Measurements from ENCODE around the gene TMEM186. TPM values are rescaled to one million over a fixed set of nuclear protein-coding genes. Genes with fewer than 3 reads are reported as not detected.
A peak's percentile ranks its signal among the peaks of the same experiment; 100 is the strongest.

Gene TMEM186
- polyA plus RNA-seq, 3 donors, result 3.8 to 4.5 (median 4.4) TPM

GRCh38 chr16:8763899-8764298, 33.5 kb downstream of the TMEM186 start:
- H3K79me2 ChIP-seq (ENCODE audit: insufficient read depth, low read length), result no peaks in the 10 kb centered on the region
- intact Hi-C loops (cut with micrococcal nuclease), result no loop called here
- no peak overlapping the region for H2AFZ ChIP-seq (ENCODE audit: insufficient read depth, low read depth, low read length, poor library complexity, severe bottlenecking)
- H4K20me1 ChIP-seq (ENCODE audit: insufficient read depth, low read length), result no peaks in the 10 kb centered on the region
- peaks cover 33 to 55% of the 10 kb centered on the region in 2 donors for H3K36me3 ChIP-seq (replicated peaks in 1 of 2; ENCODE audit: control insufficient read depth in 1 of 2, insufficient read depth in 2 of 2, low read length in 2 of 2)
- 94% methylated on average over 4 of the region's 10 CpGs for WGBS (ENCODE audit: insufficient coverage)
- H3K9me3 ChIP-seq (replicated peaks in 1 of 2; ENCODE audit: control insufficient read depth in 1 of 2, insufficient read depth in 1 of 2, low read length in 2 of 2), result no peaks in the 10 kb centered on the region
- H3K27ac Mint-ChIP-seq, result peak overlapping the region in 1 of 7 donors; percentile 19
- DNase-seq, result no peak
- peaks cover 0 to 2% (median 0%) of the 10 kb centered on the region in 3 donors for H3K27me3 Mint-ChIP-seq (ENCODE audit: low read depth in 3 of 3)
- no peak overlapping the region for H3K4me3 Mint-ChIP-seq
- H3K4me3 ChIP-seq (replicated peaks in 1 of 3; ENCODE audit: low read depth in 2 of 3, low read length in 3 of 3), result no peak overlapping the region
- no peak overlapping the region for H3K4me2 ChIP-seq (replicated peaks; ENCODE audit: extremely low read depth, low read length, poor library complexity, severe bottlenecking)
- TF ChIP-seq CTCF (IDR thresholded peaks at IDR 0.05), result no peak
- no peak overlapping the region for H3K27ac ChIP-seq (ENCODE audit: low read depth in 1 of 2, low read length in 2 of 2)
- no peaks in the 10 kb centered on the region for H3K27me3 ChIP-seq (ENCODE audit: control insufficient read depth in 2 of 2, insufficient read depth in 2 of 2, low read length in 2 of 2)
- H3K4me1 ChIP-seq (ENCODE audit: control insufficient read depth in 1 of 2, insufficient read depth in 2 of 2, low read length in 2 of 2), result no peaks in the 10 kb centered on the region
- peaks cover 0 to 2% (median 0%) of the 10 kb centered on the region in 7 donors for H3K9me3 Mint-ChIP-seq
- H3K4me1 Mint-ChIP-seq, result no peaks in the 10 kb centered on the region
- H3K36me3 Mint-ChIP-seq, result peaks cover 42 to 62% of the 10 kb centered on the region in 2 donors
- H3K9ac ChIP-seq (ENCODE audit: insufficient read depth, low read length, poor library complexity, severe bottlenecking), result no peak overlapping the region

DNA sequence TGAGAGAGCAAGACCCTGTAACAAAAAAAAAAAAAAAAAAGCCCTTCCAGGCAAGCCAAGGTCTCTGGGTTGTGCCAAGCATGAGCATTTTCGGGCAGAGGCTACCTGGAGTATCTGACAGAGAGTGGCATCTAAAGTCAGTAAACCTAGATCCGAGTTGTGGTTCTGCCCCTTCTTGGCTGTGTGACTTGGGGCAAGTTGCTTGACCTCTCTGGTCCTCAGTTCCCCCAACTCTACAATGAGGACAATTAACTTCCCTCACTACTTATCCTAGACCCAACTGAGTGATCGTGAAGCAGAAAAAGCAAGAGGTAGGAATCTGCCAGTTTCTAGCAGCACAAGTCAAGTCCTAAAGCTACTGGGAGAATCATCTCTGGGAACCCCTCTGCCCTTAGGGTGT, 34.4 kb downstream of the TMEM186 start:
- Histone ChIP-seq H3K4me2 (replicated peaks; ENCODE audit: extremely low read depth, low read length, poor library complexity, severe bottlenecking) (no peak overlapping the region), H3K27me3 (ENCODE audit: control insufficient read depth in 2 of 2, insufficient read depth in 2 of 2, low read length in 2 of 2) (no peaks in the 10 kb centered on the region), H3K27ac (ENCODE audit: low read depth in 1 of 2, low read length in 2 of 2) (no peak overlapping the region), H3K36me3 (replicated peaks in 1 of 2; ENCODE audit: control insufficient read depth in 1 of 2, insufficient read depth in 2 of 2, low read length in 2 of 2) (peaks cover 31 to 53% of the 10 kb centered on the region in 2 donors), H3K9ac (ENCODE audit: insufficient read depth, low read length, poor library complexity, severe bottlenecking) (no peak overlapping the region), H3K4me1 (ENCODE audit: control insufficient read depth in 1 of 2, insufficient read depth in 2 of 2, low read length in 2 of 2) (no peaks in the 10 kb centered on the region), H2AFZ (ENCODE audit: insufficient read depth, low read depth, low read length, poor library complexity, severe bottlenecking) (no peak overlapping the region), H3K9me3 (replicated peaks in 1 of 2; ENCODE audit: control insufficient read depth in 1 of 2, insufficient read depth in 1 of 2, low read length in 2 of 2) (no peaks in the 10 kb centered on the region), H3K4me3 (replicated peaks in 1 of 3; ENCODE audit: low read depth in 2 of 3, low read length in 3 of 3) (no peak overlapping the region), H3K79me2 (ENCODE audit: insufficient read depth, low read length) (no peaks in the 10 kb centered on the region), H4K20me1 (ENCODE audit: insufficient read depth, low read length) (no peaks in the 10 kb centered on the region)
- no peak overlapping the region for H3K4me3 Mint-ChIP-seq
- H3K4me1 Mint-ChIP-seq, result no peaks in the 10 kb centered on the region
- H3K9me3 Mint-ChIP-seq, result peaks cover 0 to 2% (median 0%) of the 10 kb centered on the region in 7 donors
- 100% methylated on average over 1 of the region's 3 CpGs for WGBS (ENCODE audit: insufficient coverage)
- peaks cover 40 to 59% of the 10 kb centered on the region in 2 donors for H3K36me3 Mint-ChIP-seq
- intact Hi-C loops (cut with micrococcal nuclease), result no loop called here
- TF ChIP-seq CTCF (IDR thresholded peaks at IDR 0.05), result no peak
- H3K27ac Mint-ChIP-seq, result no peak overlapping the region
- peaks cover 0 to 2% (median 0%) of the 10 kb centered on the region in 3 donors for H3K27me3 Mint-ChIP-seq (ENCODE audit: low read depth in 3 of 3)
- DNase-seq, result no peak
